HG02588 (cell line): ENCODE data around the gene SH2B3.
A peak's percentile ranks its signal among the peaks of the same experiment; 100 is the strongest.

Source experiments
- ATAC-seq: cut with Tn5 transposase; IDR thresholded peaks from one replicate; pipeline ENCODE4 v1.9.1; 2021; ENCODE audit warnings: mild to moderate bottlenecking, moderate library complexity; ENCODE audit not compliant: unreplicated experiment

SH2B3 gene

DNA sequence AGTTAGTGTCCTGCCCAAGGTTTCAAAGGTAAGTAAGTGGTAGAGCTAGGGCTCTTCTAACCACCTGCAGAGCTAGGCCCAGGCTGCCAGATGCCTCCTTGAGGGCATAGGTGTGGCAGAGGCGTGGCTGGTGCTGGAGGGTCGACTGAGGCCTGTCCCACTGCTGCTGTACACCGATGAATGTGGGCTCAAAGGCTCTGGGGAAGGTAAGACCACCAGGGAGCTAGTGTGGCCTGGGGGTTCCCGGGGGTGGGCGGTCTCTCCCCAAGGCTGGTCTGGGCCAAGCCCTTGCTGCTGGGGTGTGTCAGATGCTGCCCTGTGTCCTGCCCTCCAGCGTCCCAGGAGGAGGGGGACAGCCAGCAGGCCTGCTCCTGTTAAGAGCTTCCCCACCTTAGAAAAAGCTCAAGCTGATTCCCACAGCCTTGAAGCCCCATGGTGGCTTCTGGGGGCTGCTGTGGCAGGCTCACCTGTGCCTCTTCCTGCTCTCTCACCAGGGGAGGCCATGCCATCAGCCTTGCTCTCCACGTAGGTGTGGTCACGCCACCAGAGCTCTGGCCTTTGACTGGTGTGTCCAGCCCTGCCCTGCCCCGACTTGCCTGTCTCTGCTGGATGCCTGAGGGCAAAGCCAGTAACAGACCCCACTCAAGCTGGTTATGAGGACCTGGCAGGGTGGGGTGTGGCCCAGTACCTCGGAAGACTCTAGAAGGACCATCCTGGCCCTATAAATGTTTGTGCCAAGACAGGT lies 36.8 kb downstream of the SH2B3 start:
- ATAC-seq, result no peak

- no peak for ATAC-seq
These were observed 37.4 kb downstream of the SH2B3 start for GRCh38 chr12:111443086-111443485.

- ATAC-seq, result no peak
These were observed 37.9 kb downstream of the SH2B3 start for GRCh38 chr12:111443586-111443985.

- peak; percentile 28 for ATAC-seq
These were observed 38.7 kb downstream of the SH2B3 start for GRCh38 chr12:111444314-111444924.

GRCh38 chr12:111444925-111445725 lies 39.4 kb downstream of the SH2B3 start:
- peak; percentile 89 for ATAC-seq

GRCh38 chr12:111445726-111446581 lies 40.2 kb downstream of the SH2B3 start:
- no peak for ATAC-seq

DNA sequence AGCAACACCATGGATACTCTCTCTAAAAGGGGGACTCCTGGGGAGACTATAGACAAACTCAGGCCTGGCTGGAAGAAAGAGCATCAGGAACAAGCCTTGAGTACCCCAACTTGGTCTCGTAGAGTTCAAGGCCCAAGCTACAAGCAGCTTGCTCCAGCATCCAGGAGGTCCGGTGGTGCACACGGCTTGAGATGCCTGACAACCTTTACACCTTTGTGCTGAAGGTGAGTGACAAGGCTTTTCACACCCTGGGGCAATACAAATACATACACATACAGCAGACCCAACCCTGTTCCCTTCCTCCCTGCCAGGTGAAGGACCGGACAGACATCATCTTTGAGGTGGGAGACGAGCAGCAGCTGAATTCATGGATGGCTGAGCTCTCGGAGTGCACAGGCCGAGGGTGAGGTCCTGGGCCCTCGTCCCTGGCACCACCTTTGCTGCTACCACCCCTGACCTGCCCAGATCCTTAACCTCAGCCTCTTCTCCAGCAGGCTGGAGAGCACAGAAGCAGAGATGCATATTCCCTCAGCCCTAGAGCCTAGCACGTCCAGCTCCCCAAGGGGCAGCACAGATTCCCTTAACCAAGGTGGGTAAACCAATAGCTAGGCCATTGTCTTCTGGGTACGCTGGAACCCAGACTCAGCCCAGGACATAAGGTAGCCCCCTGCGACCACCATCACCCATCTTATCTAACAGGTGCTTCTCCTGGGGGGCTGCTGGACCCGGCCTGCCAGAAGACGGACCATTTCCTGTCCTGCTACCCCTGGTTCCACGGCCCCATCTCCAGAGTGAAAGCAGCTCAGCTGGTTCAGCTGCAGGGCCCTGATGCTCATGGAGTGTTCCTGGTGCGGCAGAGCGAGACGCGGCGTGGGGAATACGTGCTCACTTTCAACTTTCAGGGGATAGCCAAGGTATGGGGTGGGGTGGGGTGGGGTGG lies 41.2 kb downstream of the SH2B3 start:
- ATAC-seq, result no peak

DNA sequence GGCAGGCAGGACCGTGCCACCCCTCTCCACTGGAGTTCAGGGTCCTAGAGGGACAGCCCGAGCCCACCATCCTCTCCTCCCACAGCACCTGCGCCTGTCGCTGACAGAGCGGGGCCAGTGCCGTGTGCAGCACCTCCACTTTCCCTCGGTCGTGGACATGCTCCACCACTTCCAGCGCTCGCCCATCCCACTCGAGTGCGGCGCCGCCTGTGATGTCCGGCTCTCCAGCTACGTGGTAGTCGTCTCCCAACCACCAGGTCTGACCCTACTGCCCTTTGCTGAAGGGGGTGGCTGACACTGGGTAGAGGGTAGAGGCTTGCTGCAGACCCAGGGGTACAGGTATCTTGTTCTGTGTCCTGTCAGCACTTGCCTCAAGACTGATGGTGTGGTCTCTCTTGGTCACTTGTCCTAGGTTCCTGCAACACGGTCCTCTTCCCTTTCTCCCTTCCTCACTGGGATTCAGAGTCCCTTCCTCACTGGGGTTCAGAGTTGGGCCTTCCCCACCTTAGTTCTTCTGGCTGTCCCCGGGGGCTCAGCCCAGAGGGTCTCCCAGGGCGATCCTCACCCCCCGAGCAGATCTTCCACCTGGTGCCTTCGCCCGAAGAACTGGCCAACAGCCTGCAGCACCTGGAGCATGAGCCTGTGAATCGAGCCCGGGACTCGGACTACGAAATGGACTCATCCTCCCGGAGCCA lies 42.0 kb downstream of the SH2B3 start:
- ATAC-seq, result no peak

DNA sequence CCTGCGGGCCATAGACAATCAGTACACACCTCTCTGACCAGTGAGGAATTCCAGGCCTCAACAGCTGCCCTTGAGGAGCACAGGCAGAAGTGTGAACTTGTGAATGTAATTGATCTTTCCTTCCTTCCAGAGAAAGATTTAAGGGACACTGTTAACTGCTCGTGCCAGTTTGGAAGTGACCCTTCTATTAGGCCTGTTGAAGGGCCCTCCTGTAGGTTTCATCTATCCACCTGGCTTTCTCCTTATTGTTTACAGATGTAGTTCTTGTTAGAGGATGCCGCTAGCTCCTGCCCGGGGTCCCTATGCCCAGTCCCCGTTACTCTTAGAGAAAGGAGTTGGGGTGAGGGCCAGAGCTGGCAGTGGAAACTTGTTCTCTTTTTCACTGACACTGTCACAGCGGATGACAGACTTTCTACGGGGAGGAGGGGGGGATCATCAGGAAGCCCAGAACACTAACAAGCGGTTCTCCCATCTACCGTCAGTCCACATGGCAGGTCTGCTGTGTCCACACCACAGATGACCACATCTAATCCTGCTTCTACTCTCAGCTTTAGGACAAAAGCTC lies 42.6 kb downstream of the SH2B3 start:
- ATAC-seq, result no peak

GRCh38 chr12:111448846-111449790 lies 43.4 kb downstream of the SH2B3 start:
- ATAC-seq, result no peak

DNA sequence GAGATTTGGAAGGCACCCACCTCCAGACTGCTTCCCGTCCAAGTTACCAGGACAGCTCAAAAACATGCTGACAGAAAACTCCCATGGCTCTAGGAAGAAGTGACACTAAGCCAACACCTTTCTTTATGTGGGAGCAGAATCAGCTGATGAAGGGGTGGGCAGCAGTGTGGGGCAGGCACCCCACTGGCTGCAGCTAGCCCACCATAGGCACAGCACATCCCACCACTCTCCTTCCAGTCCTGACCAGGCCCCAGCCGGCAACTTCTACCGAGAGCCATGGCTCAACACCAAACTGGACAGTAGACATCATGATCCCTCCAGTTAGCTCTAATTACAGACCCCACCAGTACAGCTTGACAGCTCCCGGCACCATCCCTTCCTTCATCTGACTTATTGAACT lies 45.0 kb downstream of the SH2B3 start:
- ATAC-seq, result no peak

DNA sequence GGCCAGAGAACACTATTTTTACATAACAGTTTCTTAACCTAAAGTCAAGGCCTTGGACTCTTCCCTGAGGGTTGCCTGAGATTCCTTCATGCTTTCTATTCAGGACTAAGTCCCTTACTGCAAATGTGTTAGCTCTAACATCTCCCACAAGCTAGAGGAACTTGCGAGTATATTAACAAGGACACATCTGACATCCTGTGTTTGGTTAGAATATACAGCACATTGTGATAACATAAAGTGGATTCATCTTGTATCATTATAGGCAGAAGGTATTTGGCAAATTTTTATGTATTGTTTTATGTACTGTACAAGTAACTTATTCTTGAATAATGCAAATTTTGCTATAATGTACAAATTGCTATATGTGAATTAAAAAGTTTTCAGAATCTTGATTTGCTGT lies 45.5 kb downstream of the SH2B3 start:
- ATAC-seq, result no peak

GRCh38 chr12:111451649-111452129 lies 46.0 kb downstream of the SH2B3 start:
- ATAC-seq, result no peak

DNA sequence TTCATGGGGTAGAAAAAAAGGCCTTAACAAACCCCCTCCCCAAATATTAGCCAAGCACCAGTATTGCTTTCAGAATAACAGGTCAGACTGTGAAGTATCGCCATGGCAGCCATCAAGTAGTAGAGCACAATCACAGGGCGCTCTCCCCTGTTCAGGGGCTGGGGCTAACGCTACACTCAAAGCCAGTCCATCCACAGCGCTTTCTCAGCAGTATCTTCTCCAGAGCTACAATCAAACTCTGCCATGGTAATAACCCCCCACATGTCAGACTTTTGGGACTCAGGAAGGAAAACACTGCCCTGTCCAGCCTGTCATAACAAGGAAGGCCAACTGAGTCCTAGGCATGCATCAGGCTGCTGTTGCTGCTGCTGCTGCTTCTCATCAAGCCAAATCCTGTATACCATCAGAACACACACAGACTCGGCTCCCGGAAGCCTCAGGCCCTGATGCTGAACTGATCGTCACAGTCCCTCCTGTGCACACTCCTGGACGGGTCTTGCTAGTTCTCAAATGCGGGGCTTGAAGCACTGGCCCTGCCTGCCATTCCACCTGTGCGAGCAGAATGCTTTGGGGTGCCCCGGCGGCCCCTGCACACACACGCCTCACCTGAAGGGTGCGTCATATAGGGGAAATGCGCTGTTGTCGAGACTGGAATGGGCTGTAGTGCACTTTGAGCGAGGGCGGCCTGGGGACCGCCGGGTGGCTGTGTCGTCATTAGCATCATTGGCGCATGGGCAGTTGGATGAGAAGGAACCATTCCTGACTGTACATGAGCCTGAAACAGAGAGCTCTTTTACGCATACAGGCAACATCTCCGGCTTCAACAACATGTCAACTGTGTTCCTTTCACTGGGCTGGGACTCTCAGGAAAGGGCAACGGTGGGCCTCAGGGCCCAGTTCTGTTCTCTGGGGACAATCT lies 47.6 kb downstream of the SH2B3 start:
- ATAC-seq, result no peak

DNA sequence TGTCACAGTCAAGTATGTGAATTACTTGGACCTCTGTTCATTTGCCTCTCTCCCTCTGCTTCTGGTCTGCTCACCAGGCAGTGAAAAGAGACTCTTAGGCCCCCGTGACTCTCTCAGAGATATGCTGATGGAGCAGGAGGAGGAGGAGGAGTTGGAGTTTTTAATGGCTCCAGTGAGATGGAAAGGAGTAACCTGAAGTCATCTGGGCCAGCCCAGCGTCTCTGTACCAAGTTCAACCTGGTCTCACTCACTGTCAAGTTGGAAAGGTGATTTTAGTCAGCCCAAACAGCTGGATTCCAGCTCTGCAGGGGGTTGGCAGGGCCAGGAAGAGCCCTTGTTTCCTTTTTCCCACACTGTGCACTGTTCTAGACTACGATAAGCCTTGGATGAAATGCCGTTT lies 48.6 kb downstream of the SH2B3 start:
- no peak for ATAC-seq

GRCh38 chr12:111454716-111455447 lies 49.2 kb downstream of the SH2B3 start:
- ATAC-seq, result no peak
